SK-N-SH (cell line): Measurements from ENCODE around the gene WDR7. TPM values are rescaled to one million over a fixed set of nuclear protein-coding genes. Genes with fewer than 3 reads are reported as not detected.

ENCODE experiments used
- CTCF ChIA-PET: fragments of 300-600, 350-600 bp; formaldehyde crosslinking; extraction: SDS; loops from one replicate; lab custom pipeline; 2021; lab: Yijun Ruan, JAX
- POLR2A ChIA-PET: fragments of 350-600 bp; sonication (Branson Sonifier 250); formaldehyde crosslinking; extraction: SDS; loops from one replicate; lab custom pipeline; 2020; ENCODE audit warnings: antibody characterized with exemption, inconsistent platforms; lab: Yijun Ruan, JAX
- DNase-seq: peaks from one replicate; pipeline ENCODE4 v3.0.0; 2012
- H2AFZ ChIP-seq: fragments of 200-600 bp; sonication (generic); 2 replicates; pipeline ENCODE4 v1.8.1; 2016; ENCODE audit warnings: antibody characterized with exemption, mild to moderate bottlenecking, low read depth
- H3F3A ChIP-seq: fragments of 200-600 bp; sonication (generic); replicated peaks from 2 replicates; pipeline ENCODE3; 2016; ENCODE audit warnings: antibody characterized with exemption, mild to moderate bottlenecking; ENCODE audit not compliant: insufficient read depth
- H3K27ac ChIP-seq, 2 experiments: fragments of 200-500 bp in 1 of 2; fragments of 200-600 bp in 1 of 2; sonication (Bioruptor generic) in 1 of 2; sonication (generic), shearing (Covaris generic) in 1 of 2; 2 replicates each; pipeline versions ENCODE4 v1.5.1 to v1.6.1; 2014 to 2016; ENCODE audit warnings: low read depth in 2 of 2, inconsistent platforms in 1 of 2, low read length in 1 of 2, mild to moderate bottlenecking in 1 of 2, mixed read lengths in 1 of 2
- H3K27me3 ChIP-seq: fragments of 200-600 bp; sonication (generic), shearing (Covaris generic); 2 replicates; pipeline ENCODE4 v1.6.1; 2016; ENCODE audit warnings: mixed run types; ENCODE audit not compliant: insufficient read depth
- H3K36me3 ChIP-seq, 2 experiments: fragments of 200-500 bp in 1 of 2; fragments of 200-600 bp in 1 of 2; sonication (Bioruptor generic) in 1 of 2; sonication (generic) in 1 of 2; replicated peaks in 1 of 2; 2 replicates each; pipeline versions ENCODE3 to v1.5.1; 2014 to 2016; ENCODE audit warnings: low read length in 1 of 2, mild to moderate bottlenecking in 1 of 2; ENCODE audit not compliant: insufficient read depth in 2 of 2, control insufficient read depth in 1 of 2
- H3K4me1 ChIP-seq, 2 experiments: fragments of 200-500 bp in 1 of 2; fragments of 200-600 bp in 1 of 2; sonication (Bioruptor generic) in 1 of 2; sonication (generic), shearing (Covaris generic) in 1 of 2; 2 replicates each; pipeline versions ENCODE4 v1.5.1 to v1.6.1; 2014 to 2016; ENCODE audit warnings: low read depth in 1 of 2, low read length in 1 of 2, mixed run types in 1 of 2; ENCODE audit not compliant: insufficient read depth in 2 of 2, control insufficient read depth in 1 of 2
- H3K4me2 ChIP-seq: fragments of 200-600 bp; sonication (generic), shearing (Covaris generic); 2 replicates; pipeline ENCODE4 v1.6.1; 2017; ENCODE audit warnings: mixed run types
- H3K4me3 ChIP-seq, 2 experiments: fragments of 200-500 bp in 1 of 2; fragments of 200-600 bp in 1 of 2; sonication (Bioruptor generic) in 1 of 2; sonication (generic), shearing (Covaris generic) in 1 of 2; 2 replicates each; pipeline versions ENCODE4 v1.5.1 to v1.8.1; 2014 to 2016; ENCODE audit warnings: low read depth in 2 of 2, inconsistent platforms in 1 of 2, low read length in 1 of 2, mild to moderate bottlenecking in 1 of 2, mixed read lengths in 1 of 2, moderate library complexity in 1 of 2
- H3K79me2 ChIP-seq: fragments of 200-600 bp; sonication (generic); 2 replicates; pipeline ENCODE4 v1.8.1; 2017; ENCODE audit warnings: mild to moderate bottlenecking; ENCODE audit not compliant: insufficient read depth
- H3K9ac ChIP-seq: fragments of 200-600 bp; sonication (generic); 2 replicates; pipeline ENCODE4 v1.6.1; 2017; ENCODE audit warnings: mixed run types
- H3K9me2 ChIP-seq: fragments of 200-600 bp; sonication (generic); 2 replicates; pipeline ENCODE4 v1.6.1; 2017; ENCODE audit warnings: mixed run types
- H3K9me3 ChIP-seq: fragments of 200-600 bp; sonication (generic); 2 replicates; pipeline ENCODE4 v1.6.1; 2017; ENCODE audit warnings: mixed run types, mild to moderate bottlenecking, moderate library complexity
- H4K20me1 ChIP-seq: fragments of 200-600 bp; sonication (generic); 2 replicates; pipeline ENCODE4 v1.6.1; 2017; ENCODE audit warnings: mild to moderate bottlenecking, mixed run types; ENCODE audit not compliant: insufficient read depth
- CHD2 ChIP-seq: fragments of 150-350 bp; IDR thresholded peaks from 2 replicates; pipeline ENCODE4 v1.6.1; 2018; ENCODE audit warnings: low read length; ENCODE audit not compliant: partially characterized antibody
- EP300 ChIP-seq, 2 experiments: IDR thresholded peaks; 2 replicates each; pipeline versions ENCODE4 v1.4.0 to v1.6.1; 2012; ENCODE audit warnings: borderline replicate concordance in 1 of 2, low read depth in 1 of 2, low read length in 1 of 2
- FOXM1 ChIP-seq: IDR thresholded peaks from 2 replicates; pipeline ENCODE4 v1.4.0; 2012; ENCODE audit warnings: low read depth, mild to moderate bottlenecking
- MEF2A ChIP-seq: IDR thresholded peaks from 2 replicates; pipeline ENCODE4 v1.4.0; 2012; ENCODE audit warnings: low read depth, borderline replicate concordance
- NFIC ChIP-seq: IDR thresholded peaks from 2 replicates; pipeline ENCODE4 v1.4.0; 2012; ENCODE audit warnings: borderline replicate concordance
- POLR2AphosphoS5 ChIP-seq: IDR thresholded peaks from 2 replicates; pipeline ENCODE4 v1.6.1; 2012; ENCODE audit warnings: low read depth, low read length
- RCOR1 ChIP-seq: fragments of 150-350 bp; IDR thresholded peaks from 2 replicates; pipeline ENCODE4 v1.6.1; 2017; ENCODE audit warnings: antibody characterized with exemption, low read length
- REST ChIP-seq: IDR thresholded peaks from 2 replicates; pipeline ENCODE4 v1.6.1; 2012; ENCODE audit warnings: mild to moderate bottlenecking, low read depth, low read length, moderate library complexity
- RXRA ChIP-seq: IDR thresholded peaks from 2 replicates; pipeline ENCODE4 v1.4.0; 2012; ENCODE audit warnings: low read depth, mild to moderate bottlenecking, borderline replicate concordance
- TEAD4 ChIP-seq: IDR thresholded peaks from 2 replicates; pipeline ENCODE4 v1.4.0; 2012; ENCODE audit warnings: mild to moderate bottlenecking, borderline replicate concordance; ENCODE audit not compliant: insufficient read depth
- USF1 ChIP-seq: IDR thresholded peaks from 2 replicates; pipeline ENCODE4 v1.4.0; 2012; ENCODE audit warnings: low read depth, borderline replicate concordance
- USF2 ChIP-seq: fragments of 150-350 bp; IDR thresholded peaks from 2 replicates; pipeline ENCODE4 v1.6.1; 2017; ENCODE audit warnings: antibody characterized with exemption, low read length, low read depth, borderline replicate concordance
- YY1 ChIP-seq: IDR thresholded peaks from 2 replicates; pipeline ENCODE4 v1.4.0; 2012; ENCODE audit warnings: low read depth, mild to moderate bottlenecking
- ZBTB33 ChIP-seq: IDR thresholded peaks from 2 replicates; pipeline ENCODE4 v1.4.0; 2012; ENCODE audit warnings: low read depth, borderline replicate concordance
- WGBS: methylation state at CpG from one replicate; pipeline ENCODE4 v1.1.6; 2017; ENCODE audit warnings: low lambda C conversion rate; 5-methylcytosine and 5-hydroxymethylcytosine counted together
- polyA plus RNA-seq, 3 experiments: library from polyadenylated mRNA; depleted of rRNA; stranded (reverse); fragments of >200 nt; gene quantifications; 2 replicates each; pipeline ENCODE4 v1.2.3, GENCODE V29; 2012

Gene WDR7
- polyA plus RNA-seq, 1 of the 3 experiments (the other 2 are of a cell fraction): 4.1 TPM

GRCh38 chr18:56890632-56891031, 239.5 kb downstream of the WDR7 start (continued):
- TF ChIP-seq RCOR1 (no peak), YY1 (no peak), RXRA (peak; percentile 41; the same call in 1 of the 2 replicates), TEAD4 (peak; percentile 90; the same call in 1 of the 2 replicates), FOXM1 (no peak; the same call in 1 of the 2 replicates), USF2 (no peak), CHD2 (no peak), POLR2AphosphoS5 (peak; percentile 72; the same call in 1 of the 2 replicates), EP300 (IDR thresholded peaks at IDR 0.05; ENCODE audit: borderline replicate concordance in 1 of 2, low read depth in 1 of 2, low read length in 1 of 2) (peak in 1 of 2 experiments; percentile 88; a peak in 2 of 4 replicates), MEF2A (peak; percentile 79)

- Histone ChIP-seq H3K79me2 (no peaks in the 10 kb centered on the region), H3F3A (peaks cover 19% of the 10 kb centered on the region), H3K27me3 (no peaks in the 10 kb centered on the region), H3K9me2 (no peaks in the 10 kb centered on the region), H2AFZ (no peak overlapping the region), H3K36me3 (no peaks in the 10 kb centered on the region), H3K9ac (peak overlapping the region; percentile 18; the same call in 1 of the 2 replicates), H3K9me3 (no peaks in the 10 kb centered on the region), H3K4me3 (0 out of 4 replicates have a peak overlapping the region, but pooled peaks of 1 of the 2 experiments have one; percentile 5), H3K4me2 (peak overlapping the region; percentile 41), H3K27ac (peak overlapping the region; percentile 53 to 85; a peak in 3 of 4 replicates), H4K20me1 (no peaks in the 10 kb centered on the region), H3K4me1 (peaks cover 0 to 21% of the 10 kb centered on the region in 2 experiments; a peak in 3 of 4 replicates)
- TF ChIP-seq RCOR1 (no peak), REST (no peak), EP300 (IDR thresholded peaks at IDR 0.05; ENCODE audit: borderline replicate concordance in 1 of 2, low read depth in 1 of 2, low read length in 1 of 2) (no peak), ZBTB33 (no peak), USF1 (no peak), POLR2AphosphoS5 (no peak), NFIC (no peak)
- POLR2A ChIA-PET: no interaction called here
- 83% methylated on average over 3 of the region's 3 CpGs for WGBS
- no peak for DNase-seq
- CTCF ChIA-PET: interaction anchor here (1.1 to 2.2 kb wide), 2 partner anchors 21 to 547 kb away, joined by 3 to 10 read pairs; no protein-coding TSS in a partner anchor
Measured at GRCh38 chr18:56891116-56891515, 240.0 kb downstream of the WDR7 start.
